K562 (cell line): ENCODE data around the gene TSTD1. TPM values are rescaled to one million over a fixed set of nuclear protein-coding genes. Genes with fewer than 3 reads are reported as not detected.
"Not testable (repeated sequence)": the region's sequence is repeated elsewhere in the genome, so short reads cannot be mapped to it uniquely, and the experiment has no call there.

Experiments
- DIDO1 ChIP-seq: fragments of 450-650 bp; IDR thresholded peaks from 2 replicates; pipeline ENCODE4 v1.6.1; 2016; ENCODE audit warnings: low read depth, missing biosample characterization, missing genetic modification characterization
- HDAC1 ChIP-seq, 2 experiments: fragments of 450-650 bp; IDR thresholded peaks; 2 replicates each; pipeline ENCODE4 v1.6.1; 2016 to 2017; ENCODE audit warnings: inconsistent platforms in 1 of 2, mild to moderate bottlenecking in 1 of 2, moderate library complexity in 1 of 2
- HINFP ChIP-seq: fragments of 450-650 bp; conservative IDR thresholded peaks from 2 replicates; pipeline ENCODE4 v1.6.1; 2016; ENCODE audit warnings: missing genetic modification characterization, low read depth, mild to moderate bottlenecking, control low read depth, missing compliant biosample characterization
- ILK ChIP-seq: fragments of 450-650 bp; IDR thresholded peaks from 2 replicates; pipeline ENCODE4 v1.6.1; 2016; ENCODE audit warnings: missing genetic modification characterization, low read depth, mild to moderate bottlenecking, missing compliant biosample characterization, moderate library complexity, borderline replicate concordance
- KLF13 ChIP-seq: fragments of 450-650 bp; IDR thresholded peaks from 2 replicates; pipeline ENCODE4 v1.6.1; 2016; ENCODE audit warnings: missing genetic modification characterization, low read depth, mild to moderate bottlenecking, missing compliant biosample characterization, moderate library complexity, borderline replicate concordance
- NR4A1 ChIP-seq, 2 experiments: fragments of 250-450 bp in 1 of 2; fragments of 450-650 bp in 1 of 2; sonication (Bioruptor Pico) in 1 of 2; IDR thresholded peaks; 2 replicates each; pipeline versions ENCODE4 v1.4.0 to v1.6.1; 2016 to 2020; ENCODE audit warnings: mild to moderate bottlenecking in 2 of 2, missing compliant biosample characterization in 1 of 2, missing genetic modification characterization in 1 of 2, moderate library complexity in 1 of 2
- PTRF ChIP-seq: fragments of 450-650 bp; IDR thresholded peaks from 2 replicates; pipeline ENCODE4 v1.6.1; 2016; ENCODE audit warnings: mild to moderate bottlenecking, missing genetic modification characterization, missing compliant biosample characterization
- ZNF175 ChIP-seq: fragments of 200-800 bp; sonication (Bioruptor generic); IDR thresholded peaks from 2 replicates; pipeline ENCODE4 v1.6.1; 2016; ENCODE audit warnings: low read depth, mild to moderate bottlenecking, missing genetic modification characterization, missing compliant biosample characterization
- ZNF395 ChIP-seq: fragments of 200-800 bp; sonication (Bioruptor generic); IDR thresholded peaks from 2 replicates; pipeline ENCODE4 v1.6.1; 2017; ENCODE audit warnings: missing genetic modification characterization, missing compliant biosample characterization
- ZNF592 ChIP-seq: fragments of 450-650 bp; IDR thresholded peaks from 2 replicates; pipeline ENCODE4 v1.6.1; 2017; ENCODE audit warnings: antibody characterized with exemption, mild to moderate bottlenecking
- ZNF639 ChIP-seq, 2 experiments: fragments of 200-800 bp in 1 of 2; sonication (Bioruptor generic) in 1 of 2; sonication (generic) in 1 of 2; formaldehyde crosslinking in 1 of 2; IDR thresholded peaks in 1 of 2; conservative IDR thresholded peaks in 1 of 2; 2 replicates each; pipeline versions ENCODE4 v1.5.0 to v1.6.1; 2016 to 2020; ENCODE audit warnings: missing compliant biosample characterization in 1 of 2, missing genetic modification characterization in 1 of 2, missing genetic modification reagents in 1 of 2
- polyA plus RNA-seq, 8 experiments: library from polyadenylated mRNA; depleted of rRNA in 4 of 8; stranded (reverse) in 5 of 8; unstranded in 3 of 8; fragments of >200 nt; fragmentation: Nextera tagmentation in 2 of 8; fragmentation: Illumina TruSeq in 1 of 8; extraction: Ambion mirVana in 2 of 8; extraction: Trizol in 1 of 8; gene quantifications; 2 replicates each; pipeline versions ENCODE4 v1.2.1 to v1.2.3, GENCODE V29; 2011 to 2014; ENCODE audit warnings: inconsistent platforms in 1 of 8, missing spikeins in 1 of 8
- total RNA-seq, 7 experiments: library from RNA; depleted of rRNA in 6 of 7; stranded (reverse); fragments of >200 nt in 6 of 7; fragmentation: Illumina TruSeq in 2 of 7; extraction: Trizol in 2 of 7; gene quantifications; 2 replicates each; pipeline versions ENCODE4 v1.2.1 to v1.2.3, GENCODE V29; 2011 to 2021; ENCODE audit warnings: low replicate concordance in 1 of 7

TSTD1 gene
- total and polyA plus RNA-seq, 9 of the 15 experiments (the other 6 are each of a cell fraction or from before 2014, with no cell fraction given), result 0.23 to 0.53 TPM; not detected in 7

GRCh38 chr1:161016683-161017082, 22.1 kb downstream of the TSTD1 start (continued):
- TF ChIP-seq DIDO1 (tag) (peak; percentile 50; the same call in 1 of the 2 replicates), PTRF (peak; percentile 83), ZNF592 (peak; percentile 99), ZNF639 (CRISPR knock-in tag; conservative IDR thresholded peaks at IDR 0.05 in 1 of 2, IDR thresholded peaks at IDR 0.05 in 1 of 2) (peak in 1 of 2 experiments; percentile 73; a peak in 2 of 4 replicates), ZNF395 (CRISPR knock-in tag) (peak; percentile 85), ILK (peak; percentile 79), NR4A1 (tag; IDR thresholded peaks at IDR 0.05) (peak; percentile 93), ZNF175 (CRISPR knock-in tag) (peak; percentile 67; the same call in 1 of the 2 replicates), KLF13 (peak; percentile 58; the same call in 1 of the 2 replicates), HINFP (peak; percentile 78), HDAC1 (IDR thresholded peaks at IDR 0.05) (peak in 1 of 2 experiments; percentile 38; a peak in 1 of 4 replicates)
- not testable (repeated sequence) for TF ChIP-seq NR4A1 (CRISPR knock-in tag; IDR thresholded peaks at IDR 0.05)
